ENCODE measurements around the gene REXO2. TPM values are rescaled to one million over a fixed set of nuclear protein-coding genes. Genes with fewer than 3 reads are reported as not detected.

Gene REXO2
- total RNA-seq: 41.3 TPM

- DNase-seq: peak; percentile 93
Measured at GRCh38 chr11:114439229-114440120, at the start of gene REXO2. REXO2 (plus strand) TSS chr11:114439467; CDS start chr11:114439529, 62 bp downstream.

DNA sequence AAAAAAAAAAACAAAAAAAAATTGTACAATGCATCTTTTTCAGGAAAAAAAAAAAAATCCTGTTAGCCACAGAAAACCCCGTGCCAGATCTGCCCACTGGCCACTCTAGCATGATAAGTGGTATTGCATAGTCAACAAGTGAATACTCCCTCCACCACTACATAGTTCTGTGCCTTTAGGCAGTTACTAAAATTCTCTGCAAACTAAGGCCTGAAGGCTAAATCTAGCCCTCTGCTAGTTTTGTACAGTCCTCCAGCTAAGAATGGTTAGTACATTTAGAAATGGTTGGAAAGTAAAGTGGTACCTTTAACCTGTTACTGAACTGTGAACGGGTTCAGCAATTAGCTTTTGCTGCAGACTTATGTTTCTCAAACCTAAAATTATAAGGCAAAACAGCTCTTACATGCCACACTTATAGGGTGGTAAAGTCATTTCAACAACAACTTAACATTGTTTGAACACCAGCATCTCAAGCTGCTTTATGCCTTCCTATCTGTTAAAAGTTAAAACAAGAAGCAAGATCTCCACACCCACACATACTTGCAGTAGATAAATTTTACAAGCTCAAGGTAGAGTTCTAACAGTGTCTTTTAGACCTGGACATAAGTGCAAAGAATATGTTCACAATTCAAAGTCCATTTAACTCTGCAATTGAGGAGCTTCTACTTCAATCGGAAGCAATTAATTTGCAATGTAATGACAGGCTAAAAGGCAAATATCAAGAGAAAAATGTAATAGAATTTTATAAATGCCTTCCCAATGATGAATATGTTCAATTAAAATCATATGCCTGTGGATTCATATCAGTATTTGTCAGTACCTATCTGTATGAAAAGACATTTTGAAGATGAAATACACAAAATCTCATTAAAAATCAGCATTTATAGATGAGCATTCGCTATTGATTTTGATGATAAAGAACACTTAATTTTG, 46.3 kb upstream of the REXO2 start:
- no peak for DNase-seq

DNA sequence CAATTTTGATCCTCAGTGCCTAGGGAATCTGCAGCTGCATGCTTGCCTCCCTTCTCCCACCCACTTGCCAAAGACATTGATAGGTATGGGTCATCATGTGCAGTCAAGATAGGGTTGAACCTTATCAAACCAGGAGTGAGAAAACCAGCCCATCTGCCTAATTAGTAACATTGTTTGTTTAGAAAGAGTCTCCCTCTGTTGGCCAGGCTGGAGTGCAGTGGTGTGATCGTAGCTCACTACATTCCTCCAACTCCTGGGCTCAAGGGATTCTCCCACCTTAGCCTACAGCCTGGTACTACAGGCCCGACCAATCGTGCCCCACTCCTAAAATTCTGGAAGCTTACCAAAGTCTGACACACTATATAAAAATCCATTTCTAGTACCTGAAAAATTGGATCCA, 43.5 kb upstream of the REXO2 start:
- no peak for DNase-seq

DNA sequence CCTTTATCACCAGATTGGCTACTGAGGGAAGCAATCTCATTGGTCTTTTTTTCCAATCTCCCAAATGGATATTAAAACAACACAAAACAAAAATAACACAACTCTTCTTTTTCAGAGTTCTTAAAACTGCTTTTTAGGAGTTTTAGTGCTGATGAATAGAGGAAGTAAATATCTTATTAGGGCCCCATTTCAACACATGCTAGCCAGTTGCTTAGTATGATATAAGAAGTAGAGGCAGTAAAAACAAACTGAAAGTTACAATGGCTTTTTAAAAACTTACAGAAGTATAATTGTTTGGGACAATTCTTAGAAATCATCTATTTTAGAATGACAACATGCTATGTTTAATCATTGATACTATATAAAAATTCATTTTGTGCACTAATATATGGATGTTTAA, 42.4 kb upstream of the REXO2 start:
- no peak for DNase-seq

DNA sequence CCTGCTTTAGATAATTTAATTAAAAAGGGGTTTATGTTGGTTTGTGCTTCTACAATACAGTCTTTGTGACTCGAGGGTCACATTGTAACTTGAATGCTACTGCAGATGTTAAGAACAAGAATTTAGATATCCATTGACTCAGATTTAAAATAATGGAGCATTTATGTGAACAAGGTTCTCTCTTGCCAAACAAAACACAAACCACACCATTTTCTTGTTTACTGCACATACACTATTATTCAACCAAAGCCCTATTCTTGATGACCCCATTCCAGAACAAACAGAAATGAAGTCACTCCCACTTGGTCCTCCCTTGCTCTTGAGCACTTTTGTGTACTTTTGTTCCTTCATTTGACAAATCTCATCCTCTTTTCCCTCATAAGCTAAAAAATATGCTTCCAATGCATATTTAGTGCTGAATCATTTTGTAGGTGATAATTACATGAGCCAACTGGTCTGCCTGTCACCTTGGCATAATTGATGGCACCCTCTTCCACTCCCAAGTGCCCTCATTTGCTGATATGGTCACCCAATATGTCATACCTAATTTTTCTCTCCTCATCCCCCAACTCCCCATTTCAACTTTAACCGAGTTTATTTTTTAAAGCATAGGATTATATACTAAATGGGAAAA, 41.8 kb upstream of the REXO2 start:
- DNase-seq: no peak

GRCh38 chr11:114398303-114398920, 40.9 kb upstream of the REXO2 start:
- no peak for DNase-seq

DNA sequence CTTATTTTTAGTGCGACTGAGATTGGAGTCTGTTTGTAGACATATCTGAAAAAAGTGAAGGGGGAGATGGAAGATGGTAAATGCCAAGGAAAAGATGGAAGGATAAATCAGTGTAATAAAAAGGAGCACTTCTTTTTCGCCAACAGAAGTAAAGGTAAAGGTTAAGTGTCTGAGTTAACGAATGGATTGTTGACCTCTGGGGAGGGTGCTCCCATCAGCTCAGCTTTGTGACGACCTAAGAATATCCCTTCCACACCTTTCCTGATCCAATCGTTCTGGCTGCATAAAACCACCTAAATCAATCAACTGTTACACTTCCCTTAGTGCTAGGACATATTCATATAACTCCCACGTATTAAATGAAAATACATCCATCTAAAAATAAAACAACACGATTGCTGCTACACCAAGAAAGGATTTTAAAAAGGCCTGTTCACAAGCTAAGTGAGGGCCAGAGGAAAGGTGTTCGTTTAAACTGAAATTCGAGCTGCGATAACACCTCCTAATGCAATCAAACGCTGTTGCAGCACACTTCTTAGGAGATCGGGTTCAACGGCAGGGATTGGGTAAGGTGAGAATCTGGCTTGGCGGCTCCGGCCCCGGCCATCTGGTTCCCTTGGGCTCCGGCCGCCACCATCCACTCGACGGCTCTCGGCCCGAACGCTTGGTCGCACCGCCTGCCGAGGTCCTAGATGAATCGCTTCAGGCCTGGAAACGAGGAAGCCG, 39.6 kb upstream of the REXO2 start:
- no peak for DNase-seq

DNA sequence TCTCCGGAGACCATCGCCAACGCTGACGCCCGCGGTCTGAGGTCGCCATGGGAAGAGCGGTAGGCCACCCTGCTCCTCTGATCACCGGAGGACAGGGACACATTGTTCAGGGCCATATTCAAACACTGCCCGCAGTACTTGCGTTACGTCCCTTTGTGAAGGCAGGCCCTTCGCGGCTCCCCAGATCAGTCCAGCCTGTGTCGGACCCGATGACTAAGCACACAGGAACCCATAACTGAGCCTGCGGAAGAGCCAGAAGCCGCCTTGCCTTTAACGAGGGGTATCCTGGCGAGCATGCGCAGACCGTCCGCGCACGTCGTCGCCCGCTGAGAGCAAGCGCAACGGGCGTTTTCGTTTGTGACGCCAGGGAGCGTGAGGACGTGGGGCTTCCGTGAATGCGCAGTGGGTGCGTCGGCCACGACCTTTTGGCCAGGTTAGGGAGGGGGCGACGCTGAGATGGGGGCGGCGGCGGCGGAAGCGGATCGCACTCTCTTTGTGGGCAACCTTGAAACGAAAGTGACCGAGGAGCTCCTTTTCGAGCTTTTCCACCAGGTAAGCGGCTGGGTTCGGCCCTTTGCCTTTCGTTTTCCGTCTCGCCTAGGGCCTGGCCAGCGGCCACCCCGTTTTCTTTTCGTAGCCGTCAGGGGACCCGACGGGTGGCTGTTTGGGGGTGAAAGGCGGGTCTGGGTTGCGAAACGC, 38.9 kb upstream of the REXO2 start, which contains the start of the genes C11orf71 and RBM7:
Gene C11orf71, minus strand, starts transcription at position 296 of the 699 bp plus-strand sequence. Its CDS starts 180 bp downstream, at position 116.
Gene RBM7, plus strand, starts transcription at position 451 of the 699 bp plus-strand sequence. Its CDS starts 6 bp downstream, at position 457.
- peak; percentile 91 for DNase-seq

GRCh38 chr11:114400915-114401223, 38.4 kb upstream of the REXO2 start:
- DNase-seq: no peak

DNA sequence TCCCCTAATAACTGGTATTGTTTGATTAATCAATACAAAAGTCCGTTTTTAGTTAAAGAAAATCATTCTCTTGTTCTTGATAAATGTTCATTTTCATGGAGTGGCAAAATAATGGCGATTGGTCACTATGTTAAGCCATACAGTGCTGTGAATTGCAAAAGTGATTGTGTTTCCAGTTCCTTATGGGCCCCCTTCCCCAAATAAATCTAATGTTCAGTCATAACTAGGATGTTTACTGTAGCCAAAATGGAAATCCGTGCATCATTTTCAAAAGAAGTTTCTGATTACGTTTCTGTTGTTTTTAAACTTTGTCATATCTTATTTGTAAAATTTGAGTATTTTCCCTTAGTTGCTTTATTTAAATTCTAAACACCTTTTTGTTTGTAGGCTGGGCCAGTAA, 38.0 kb upstream of the REXO2 start:
- no peak for DNase-seq

DNA sequence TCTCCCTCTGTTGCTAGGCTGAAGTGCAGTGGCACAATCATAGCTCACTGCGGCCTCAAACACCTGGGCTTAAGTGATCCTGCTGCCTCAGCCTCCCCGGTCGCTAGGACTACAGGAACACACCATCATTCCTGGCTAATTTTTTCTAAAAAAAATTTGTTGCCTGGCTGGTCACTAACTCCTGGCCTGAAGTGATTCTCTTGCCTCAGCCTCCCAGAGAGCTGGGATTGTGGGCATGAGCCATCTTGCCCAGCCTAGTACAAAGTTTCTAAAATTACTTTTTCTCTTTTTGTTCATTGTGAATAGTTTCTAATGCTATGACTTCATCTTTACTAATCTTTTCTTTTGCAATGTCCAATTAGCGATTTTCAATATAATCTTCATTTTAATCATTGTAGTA, 26.3 kb upstream of the REXO2 start:
- DNase-seq: no peak

GRCh38 chr11:114413958-114414357, 25.3 kb upstream of the REXO2 start:
- DNase-seq: no peak

DNA sequence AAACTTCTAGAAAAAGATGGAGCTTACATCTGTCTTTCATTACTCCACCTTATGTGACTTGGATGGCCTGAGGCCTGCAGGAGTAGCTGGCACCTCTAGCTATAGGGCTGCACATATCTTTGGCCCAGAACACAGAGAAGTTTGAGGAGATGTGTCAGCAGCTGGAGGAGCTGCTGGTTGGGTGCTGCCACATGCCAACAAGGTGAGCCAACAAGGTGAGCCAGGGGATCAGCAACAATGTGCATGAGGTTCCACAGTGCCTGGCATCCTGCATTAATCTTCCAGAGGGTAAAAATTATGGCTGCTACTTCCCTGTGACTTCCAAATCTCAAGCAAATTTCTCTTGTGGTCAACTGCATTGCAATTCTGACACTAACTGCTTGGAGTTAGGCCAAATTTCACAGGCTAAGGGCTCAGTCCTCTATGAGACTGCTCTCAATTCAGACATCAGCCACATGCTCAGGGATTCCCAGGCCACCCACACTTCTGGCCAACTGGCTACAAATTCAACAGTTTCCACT, 22.8 kb upstream of the REXO2 start:
- no peak for DNase-seq

DNA sequence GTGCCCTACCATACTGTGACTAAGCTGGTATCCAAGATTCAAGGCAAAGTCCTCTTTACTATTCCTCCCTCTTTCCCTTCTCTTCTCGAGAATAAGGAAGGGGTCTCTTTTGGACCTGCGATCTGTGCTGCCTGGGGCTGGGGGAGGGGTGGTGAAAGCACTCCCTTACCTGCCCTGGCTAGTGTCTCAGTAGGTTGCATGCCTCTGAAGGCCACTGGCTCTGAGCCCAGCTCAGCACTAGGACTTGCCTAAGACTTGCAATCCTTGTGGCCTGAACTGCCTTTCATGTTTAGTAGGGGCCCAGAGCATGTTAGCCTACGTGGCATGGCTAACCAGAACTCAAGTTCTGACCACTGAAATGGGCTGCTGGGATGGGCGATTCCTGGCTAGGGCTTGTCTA, 13.0 kb upstream of the REXO2 start:
- no peak for DNase-seq

DNA sequence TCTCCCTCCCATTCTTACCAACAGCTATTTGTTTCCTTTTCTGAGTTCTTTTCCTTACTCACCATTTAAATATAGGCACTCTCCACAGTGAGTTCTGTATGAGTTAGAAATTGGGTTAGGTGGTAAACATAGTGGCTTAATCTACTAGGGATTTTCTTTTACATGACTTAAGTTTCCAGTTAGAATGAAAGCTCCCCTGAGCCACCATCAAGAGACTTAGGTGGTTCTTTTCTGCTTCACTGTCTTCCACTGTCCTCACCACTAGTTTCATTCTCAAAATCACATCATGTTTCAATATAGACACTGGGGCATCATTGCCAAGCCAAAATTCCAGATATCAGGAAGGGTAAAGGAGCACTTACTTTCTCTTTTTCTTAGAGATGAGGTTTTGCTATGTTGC, 9.0 kb upstream of the REXO2 start:
- DNase-seq: no peak

DNA sequence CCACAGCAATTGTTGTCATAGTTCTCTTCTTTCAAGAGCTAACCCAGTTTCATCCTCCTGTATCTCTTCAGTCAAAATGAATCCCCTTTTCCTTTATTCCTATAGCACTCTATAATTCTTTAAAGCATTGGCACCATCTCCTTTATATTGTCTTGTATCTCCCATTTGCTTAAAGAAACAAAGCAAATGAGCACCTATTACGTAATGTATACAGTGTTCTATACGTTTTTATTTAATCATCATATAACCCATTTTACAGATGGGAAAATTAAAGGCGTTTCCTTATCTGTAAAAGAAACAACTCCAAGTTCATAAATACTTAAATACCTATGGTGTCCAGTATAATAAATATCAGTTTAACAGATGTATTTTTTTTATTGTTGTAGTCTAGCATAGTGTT, 6.4 kb upstream of the REXO2 start:
- no peak for DNase-seq

GRCh38 chr11:114433376-114433775, 5.9 kb upstream of the REXO2 start:
- DNase-seq: no peak

DNA sequence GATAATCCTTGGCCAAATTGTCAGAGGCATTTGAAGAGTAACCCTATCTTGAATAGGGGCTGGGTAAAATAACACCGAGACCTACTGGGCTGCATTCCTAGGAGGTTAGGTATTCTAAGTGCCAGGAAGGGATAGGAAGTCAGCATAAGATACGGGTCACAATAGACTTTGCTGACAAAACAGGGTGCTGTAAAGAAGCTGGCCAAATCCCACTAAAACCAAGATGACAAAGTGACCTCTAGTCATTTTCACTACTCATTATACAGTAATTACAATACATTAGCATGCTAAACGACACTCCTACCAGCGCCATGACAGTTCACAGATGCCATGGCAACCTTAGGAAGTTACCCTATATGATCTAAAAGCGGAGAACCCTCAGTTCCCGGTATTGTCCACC, 964 bp upstream of the REXO2 start:
- no peak for DNase-seq

GRCh38 chr11:114440121-114440860, 1.0 kb downstream of the REXO2 start:
- peak; percentile 18 for DNase-seq
